Measurements from ENCODE around the gene CDC37L1. TPM values are rescaled to one million over a fixed set of nuclear protein-coding genes. Genes with fewer than 3 reads are reported as not detected.

CDC37L1 gene
- total RNA-seq, 4 donors from 2014 or later, result 15.5 to 32.5 (median 25.8) TPM

- no peak overlapping the region for H3K4me3 ChIP-seq (ENCODE audit: low read depth, poor library complexity, severe bottlenecking)
- TF ChIP-seq CTCF (IDR thresholded peaks at IDR 0.05) (no peak), POLR2A (IDR thresholded peaks at IDR 0.05) (no peak)
- intact Hi-C loops (cut with DNase I; ENCODE audit: low total_unique reads), result no loop called here
- no peak for DNase-seq (ENCODE audit: low spot score in 2 of 2)
These were observed 4.6 kb upstream of the CDC37L1 start for GRCh38 chr9:4674783-4675182.

- no peak for DNase-seq (ENCODE audit: low spot score in 2 of 2)
- TF ChIP-seq CTCF (IDR thresholded peaks at IDR 0.05) (no peak), POLR2A (IDR thresholded peaks at IDR 0.05) (no peak)
- intact Hi-C loops (cut with DNase I; ENCODE audit: low total_unique reads), result no loop called here
- H3K4me3 ChIP-seq (ENCODE audit: low read depth, poor library complexity, severe bottlenecking), result no peak overlapping the region
- 94 to 98% methylated on average over 3 of the region's 3 CpGs for WGBS, 2 donors
These were observed 2.0 kb upstream of the CDC37L1 start for GRCh38 chr9:4677392-4677791.

GRCh38 chr9:4678679-4679267 is 596 bp upstream of the CDC37L1 start:
- peak overlapping the region; percentile 45 for H3K4me3 ChIP-seq (ENCODE audit: low read depth, poor library complexity, severe bottlenecking)
- DNase-seq (ENCODE audit: low spot score in 2 of 2), result no peak
- no peak for TF ChIP-seq POLR2A (IDR thresholded peaks at IDR 0.05)
- no peak for TF ChIP-seq CTCF (IDR thresholded peaks at IDR 0.05)
- 0% methylated on average over 16 of the region's 16 CpGs for WGBS, 2 donors
- intact Hi-C loops (cut with DNase I; ENCODE audit: low total_unique reads), result no loop called here

- no peak for DNase-seq (ENCODE audit: low spot score in 2 of 2)
- peak overlapping the region; percentile 68 for H3K4me3 ChIP-seq (ENCODE audit: low read depth, poor library complexity, severe bottlenecking)
- no peak for TF ChIP-seq POLR2A (IDR thresholded peaks at IDR 0.05)
- TF ChIP-seq CTCF (IDR thresholded peaks at IDR 0.05), result no peak
- 1% methylated on average over 10 of the region's 10 CpGs for WGBS, 2 donors
- intact Hi-C loops (cut with DNase I; ENCODE audit: low total_unique reads), result loop anchor here (10.0 kb wide), 1 partner anchor 55 kb away; no protein-coding TSS in a partner anchor
These were observed 780 bp downstream of the CDC37L1 start for GRCh38 chr9:4680173-4680525.

- WGBS, 2 donors, result 32 to 46% methylated on average over 2 of the region's 2 CpGs
- no peak overlapping the region for H3K4me3 ChIP-seq (ENCODE audit: low read depth, poor library complexity, severe bottlenecking)
- no peak for DNase-seq (ENCODE audit: low spot score in 2 of 2)
- intact Hi-C loops (cut with DNase I; ENCODE audit: low total_unique reads), result loop anchor here (10.0 kb wide), 1 partner anchor 54 kb away; no protein-coding TSS in a partner anchor
- TF ChIP-seq POLR2A (IDR thresholded peaks at IDR 0.05) (no peak), CTCF (IDR thresholded peaks at IDR 0.05) (no peak)
These were observed 1.4 kb downstream of the CDC37L1 start for GRCh38 chr9:4680750-4681149.

GRCh38 chr9:4684820-4685219 is 5.5 kb downstream of the CDC37L1 start:
- H3K4me3 ChIP-seq (ENCODE audit: low read depth, poor library complexity, severe bottlenecking), result no peak overlapping the region
- DNase-seq (ENCODE audit: low spot score in 2 of 2), result no peak
- 81 to 89% methylated on average over 4 of the region's 4 CpGs for WGBS, 2 donors
- intact Hi-C loops (cut with DNase I; ENCODE audit: low total_unique reads), result loop anchor here (10.0 kb wide), 1 partner anchor 50 kb away; no protein-coding TSS in a partner anchor
- TF ChIP-seq POLR2A (IDR thresholded peaks at IDR 0.05) (no peak), CTCF (IDR thresholded peaks at IDR 0.05) (no peak)
